MM.1S (cell line): ENCODE results near the gene NTN1.

Experiments used
- DNase-seq: peaks from one replicate; pipeline ENCODE4 v3.0.0-alpha.2; 2015
- H2AFZ ChIP-seq: fragments of 300-600 bp; sonication (generic); 2 replicates; pipeline ENCODE4 v1.6.0; 2016; ENCODE audit warnings: antibody characterized with exemption, low read length
- H3F3A ChIP-seq: fragments of 300-600 bp; sonication (generic); 2 replicates; pipeline ENCODE4 v1.6.1; 2016; ENCODE audit warnings: mild to moderate bottlenecking, antibody characterized with exemption, low read length, moderate library complexity, mixed read lengths; ENCODE audit not compliant: insufficient read depth
- H3K27ac ChIP-seq: fragments of 300-600 bp; sonication (generic); 2 replicates; pipeline ENCODE4 v1.5.1; 2016; ENCODE audit warnings: mild to moderate bottlenecking, low read length
- H3K27me3 ChIP-seq: fragments of 300-600 bp; sonication (generic); replicated peaks from 2 replicates; pipeline ENCODE4 v1.6.0; 2016; ENCODE audit warnings: low read length; ENCODE audit not compliant: insufficient read depth
- H3K36me3 ChIP-seq: fragments of 300-600 bp; sonication (generic); replicated peaks from 2 replicates; pipeline ENCODE4 v1.6.1; 2016; ENCODE audit warnings: mild to moderate bottlenecking, low read length, mixed read lengths; ENCODE audit not compliant: insufficient read depth
- H3K4me1 ChIP-seq: fragments of 300-600 bp; sonication (generic); 2 replicates; pipeline ENCODE4 v1.6.1; 2016; ENCODE audit warnings: low read length, mixed read lengths
- H3K4me2 ChIP-seq: fragments of 300-600 bp; sonication (generic); 2 replicates; pipeline ENCODE4 v1.6.0; 2016; ENCODE audit warnings: low read depth, low read length
- H3K4me3 ChIP-seq: fragments of 300-600 bp; sonication (generic); 2 replicates; pipeline ENCODE4 v1.5.1; 2016; ENCODE audit warnings: low read length, mixed read lengths
- H3K79me2 ChIP-seq: fragments of 300-600 bp; sonication (generic); 2 replicates; pipeline ENCODE4 v1.6.1; 2016; ENCODE audit warnings: mixed run types, low read length, mixed read lengths
- H3K9ac ChIP-seq: fragments of 300-600 bp; sonication (generic); 2 replicates; pipeline ENCODE4 v1.6.1; 2016; ENCODE audit warnings: low read length, mixed read lengths
- H3K9me2 ChIP-seq: fragments of 300-600 bp; sonication (generic); replicated peaks from 2 replicates; pipeline ENCODE4 v1.6.1; 2016; ENCODE audit warnings: mild to moderate bottlenecking, low read length, mixed read lengths; ENCODE audit not compliant: insufficient read depth
- H3K9me3 ChIP-seq: fragments of 300-600 bp; sonication (generic); replicated peaks from 2 replicates; pipeline ENCODE4 v1.6.1; 2016; ENCODE audit warnings: mild to moderate bottlenecking, low read length, mixed read lengths; ENCODE audit not compliant: insufficient read depth
- H4K20me1 ChIP-seq: fragments of 300-600 bp; sonication (generic); 2 replicates; pipeline ENCODE4 v1.6.1; 2016; ENCODE audit warnings: mild to moderate bottlenecking, low read length, moderate library complexity, mixed read lengths; ENCODE audit not compliant: insufficient read depth
- CTCF ChIP-seq: fragments of 300-600 bp; sonication (generic); IDR thresholded peaks from 2 replicates; pipeline ENCODE4 v1.5.1; 2016; ENCODE audit warnings: antibody characterized with exemption, low read length, mixed read lengths
- EZH2 ChIP-seq: fragments of 300-600 bp; sonication (generic); optimal IDR thresholded peaks from 2 replicates; pipeline ENCODE3; 2017; ENCODE audit warnings: low read depth, mild to moderate bottlenecking, antibody characterized with exemption, low read length, mixed read lengths
- EZH2phosphoT487 ChIP-seq: fragments of 300-600 bp; sonication (generic); IDR thresholded peaks from 2 replicates; pipeline ENCODE4 v1.6.1; 2018; ENCODE audit warnings: antibody characterized with exemption, low read length

The NTN1 gene

GRCh38 chr17:9195961-9196670 is 174.8 kb downstream of the NTN1 start:
- Histone ChIP-seq H3K4me2 (no peak overlapping the region), H3K4me1 (no peaks in the 10 kb centered on the region), H3K4me3 (no peak overlapping the region), H3K9me2 (no peaks in the 10 kb centered on the region), H4K20me1 (no peaks in the 10 kb centered on the region), H3K27me3 (no peaks in the 10 kb centered on the region; the same call in 1 of the 2 replicates), H3K36me3 (no peaks in the 10 kb centered on the region), H3K79me2 (no peaks in the 10 kb centered on the region), H3F3A (no peaks in the 10 kb centered on the region), H3K9ac (no peak overlapping the region), H2AFZ (no peak overlapping the region), H3K9me3 (no peaks in the 10 kb centered on the region), H3K27ac (no peak overlapping the region)
- DNase-seq: no peak
- TF ChIP-seq CTCF (no peak), EZH2 (no peak), EZH2phosphoT487 (no peak)

DNA sequence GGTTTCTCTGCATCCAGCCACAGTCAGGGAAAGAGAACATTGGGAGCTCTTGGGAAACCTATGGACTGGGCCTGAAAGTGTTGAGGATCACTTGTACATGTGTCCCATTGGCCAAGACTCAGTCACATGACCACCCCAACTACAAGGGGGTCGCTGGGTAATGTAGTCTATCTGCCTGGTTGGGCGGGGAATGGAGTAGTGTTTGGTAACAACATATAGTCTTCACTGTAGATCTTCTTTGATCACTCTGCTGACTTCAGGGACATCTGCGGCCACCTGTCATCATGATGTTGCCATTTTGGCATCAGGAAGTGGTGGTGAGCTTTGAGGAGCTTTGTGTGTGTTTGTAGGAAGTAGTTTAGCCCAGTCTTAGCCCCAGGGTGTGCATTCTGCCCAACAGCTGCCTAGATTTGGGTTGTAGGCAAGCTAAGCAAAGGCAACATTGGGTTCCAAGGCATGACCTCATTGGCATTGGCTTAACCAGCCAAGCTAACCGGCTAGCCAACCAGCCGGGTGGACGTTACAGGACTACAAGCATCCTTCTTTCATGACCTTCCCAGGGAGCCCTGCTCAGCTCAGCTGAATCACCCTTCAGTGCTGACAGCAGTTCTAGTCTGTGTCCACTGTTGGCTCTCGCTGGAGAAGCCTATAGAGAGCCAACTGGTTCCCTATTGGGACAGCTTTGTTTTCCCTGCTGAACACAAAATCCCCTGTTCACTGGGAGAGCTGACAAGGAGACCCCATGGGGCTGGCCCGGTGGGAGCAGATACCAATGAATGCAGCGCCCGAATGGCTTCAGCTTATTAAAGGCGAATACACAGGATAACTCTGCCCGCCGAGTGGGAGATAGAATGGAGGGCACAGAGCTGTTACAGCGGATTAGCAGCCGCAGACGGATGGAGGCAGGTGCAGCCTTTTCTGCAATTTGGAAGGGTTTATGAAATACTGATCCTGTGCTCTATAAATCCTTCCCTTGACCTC is 178.6 kb downstream of the NTN1 start:
- H3K9ac ChIP-seq: no peak overlapping the region
- H3K4me1 ChIP-seq: no peaks in the 10 kb centered on the region
- no peaks in the 10 kb centered on the region for H3K9me2 ChIP-seq
- TF ChIP-seq CTCF (no peak), EZH2phosphoT487 (no peak), EZH2 (no peak)
- H3K27ac ChIP-seq: no peak overlapping the region
- H3K4me3 ChIP-seq: no peak overlapping the region
- H4K20me1 ChIP-seq: no peaks in the 10 kb centered on the region
- no peaks in the 10 kb centered on the region for H3K9me3 ChIP-seq
- no peak overlapping the region for H2AFZ ChIP-seq
- H3K36me3 ChIP-seq: no peaks in the 10 kb centered on the region
- no peak overlapping the region for H3K4me2 ChIP-seq
- no peaks in the 10 kb centered on the region for H3K79me2 ChIP-seq
- no peaks in the 10 kb centered on the region for H3F3A ChIP-seq
- peaks cover 7% of the 10 kb centered on the region; the same call in 1 of the 2 replicates for H3K27me3 ChIP-seq
- DNase-seq: no peak

DNA sequence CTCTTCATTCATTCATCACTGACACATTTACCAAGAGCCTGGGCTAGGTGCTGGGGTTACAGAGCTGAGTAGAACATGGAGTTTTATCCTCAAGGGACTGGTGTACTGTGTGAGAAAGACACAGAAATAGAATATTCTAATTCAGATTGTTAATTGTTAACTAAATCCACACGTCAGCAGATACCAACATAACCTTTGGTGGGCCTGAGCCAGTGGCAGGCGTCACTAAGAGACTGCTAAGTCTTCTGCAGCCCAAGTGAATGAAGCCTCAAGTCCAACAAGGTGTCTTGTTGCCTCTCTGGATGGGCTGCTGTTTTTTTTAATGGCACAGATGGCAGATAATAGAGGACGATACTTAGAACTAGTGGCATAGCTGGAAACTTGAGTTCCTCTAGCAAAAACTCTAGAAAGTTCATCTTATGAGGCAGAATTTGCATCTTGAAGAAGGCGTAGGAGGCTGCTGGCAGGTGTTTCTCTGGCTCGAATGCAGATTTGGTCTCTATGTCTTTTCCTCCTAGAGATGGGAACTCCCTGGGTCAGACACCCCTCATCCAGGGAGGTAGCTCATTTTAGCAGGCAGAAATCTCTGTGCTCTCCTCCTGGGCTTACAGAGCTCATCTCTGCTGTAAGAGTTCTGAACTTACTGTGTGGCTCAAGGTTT is 179.5 kb downstream of the NTN1 start:
- H3K79me2 ChIP-seq: no peaks in the 10 kb centered on the region
- H3K9me2 ChIP-seq: no peaks in the 10 kb centered on the region
- H4K20me1 ChIP-seq: no peaks in the 10 kb centered on the region
- DNase-seq: no peak
- H3K27me3 ChIP-seq: peaks cover 7% of the 10 kb centered on the region; the same call in 1 of the 2 replicates
- H3F3A ChIP-seq: no peaks in the 10 kb centered on the region
- H3K4me3 ChIP-seq: no peak overlapping the region
- H3K9ac ChIP-seq: no peak overlapping the region
- no peak for TF ChIP-seq EZH2phosphoT487
- no peak for TF ChIP-seq EZH2
- no peak for TF ChIP-seq CTCF
- no peak overlapping the region for H3K27ac ChIP-seq
- H3K4me2 ChIP-seq: no peak overlapping the region
- no peaks in the 10 kb centered on the region for H3K9me3 ChIP-seq
- no peak overlapping the region for H2AFZ ChIP-seq
- H3K36me3 ChIP-seq: no peaks in the 10 kb centered on the region
- H3K4me1 ChIP-seq: no peaks in the 10 kb centered on the region
